RKO (cell line): Measurements from ENCODE around the gene C5orf15.
"Not testable (repeated sequence)": the region's sequence is repeated elsewhere in the genome, so short reads cannot be mapped to it uniquely, and the experiment has no call there.

ENCODE experiments used
- DNase-seq: peaks from one replicate; pipeline ENCODE4 v3.0.0-alpha.2; 2016; ENCODE audit warnings: low spot score

C5orf15 gene

DNA sequence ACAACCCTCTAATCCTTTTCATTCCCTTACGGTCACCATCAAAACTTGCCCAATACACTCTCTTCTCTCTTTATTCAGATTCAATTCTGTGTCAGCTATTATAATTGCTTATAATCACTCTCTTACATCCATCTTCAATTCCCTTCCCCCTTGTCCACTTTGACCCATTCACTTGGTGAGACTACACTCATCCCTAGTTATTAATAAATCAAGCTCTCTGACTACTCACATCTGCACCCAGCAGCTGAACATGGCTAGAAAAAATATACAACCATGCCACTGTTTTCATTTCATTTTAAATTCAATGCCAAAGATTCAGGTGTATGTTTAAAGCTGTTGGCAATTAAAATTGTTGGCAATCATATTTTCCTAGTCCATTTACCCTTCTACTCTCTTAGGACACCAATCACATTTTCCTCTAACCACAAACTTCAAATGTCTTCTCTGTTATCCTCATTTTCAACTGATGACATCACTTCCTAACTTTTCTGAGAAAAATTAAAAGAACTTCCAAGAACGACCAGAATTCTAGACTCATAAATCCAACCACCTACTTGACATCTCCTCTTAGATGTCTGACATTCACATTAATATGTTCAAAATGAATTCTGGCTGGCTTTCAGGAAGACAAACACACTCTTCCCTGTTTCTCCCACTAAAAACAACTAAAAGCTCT is 5.5 kb downstream of the C5orf15 start:
- no peak for DNase-seq

DNA sequence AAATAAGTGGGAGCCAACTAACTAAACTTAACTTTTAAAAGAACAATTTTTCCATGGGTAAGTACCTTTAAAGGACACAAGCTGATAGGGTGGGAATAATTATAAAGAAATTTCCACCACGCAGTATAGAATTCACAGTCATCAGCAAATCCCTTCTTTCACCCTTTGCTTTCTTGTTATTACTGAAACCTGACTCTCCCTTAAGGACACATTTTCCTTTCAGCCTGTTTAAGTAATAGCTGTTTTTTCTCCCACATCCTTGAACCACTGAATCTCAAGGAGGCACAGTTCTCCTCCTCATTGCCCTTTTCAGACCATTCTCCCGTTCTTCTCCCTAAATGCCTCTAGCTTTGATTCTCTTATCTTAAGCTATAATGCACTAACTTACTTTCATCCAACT is 6.3 kb downstream of the C5orf15 start:
- no peak for DNase-seq

DNA sequence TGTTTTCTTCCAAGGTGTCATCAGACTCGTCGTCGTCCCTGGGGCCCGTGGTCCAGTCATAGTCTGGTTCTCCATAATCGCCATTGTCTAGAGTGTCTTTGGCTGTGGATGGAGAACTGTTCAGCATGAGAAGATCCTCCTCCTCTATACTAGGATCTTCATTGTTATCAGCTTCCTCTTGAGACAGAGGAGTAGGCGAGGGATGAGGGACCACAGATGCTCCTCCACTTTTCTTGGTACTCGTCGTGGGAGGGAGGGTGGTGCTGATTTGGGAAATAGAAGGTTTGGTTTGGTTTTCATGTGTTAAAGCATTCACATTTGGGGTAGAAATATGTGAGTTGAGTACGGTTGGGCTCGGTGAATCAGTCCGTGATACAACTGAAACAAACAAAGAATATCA is 8.8 kb downstream of the C5orf15 start:
- DNase-seq, result no peak

DNA sequence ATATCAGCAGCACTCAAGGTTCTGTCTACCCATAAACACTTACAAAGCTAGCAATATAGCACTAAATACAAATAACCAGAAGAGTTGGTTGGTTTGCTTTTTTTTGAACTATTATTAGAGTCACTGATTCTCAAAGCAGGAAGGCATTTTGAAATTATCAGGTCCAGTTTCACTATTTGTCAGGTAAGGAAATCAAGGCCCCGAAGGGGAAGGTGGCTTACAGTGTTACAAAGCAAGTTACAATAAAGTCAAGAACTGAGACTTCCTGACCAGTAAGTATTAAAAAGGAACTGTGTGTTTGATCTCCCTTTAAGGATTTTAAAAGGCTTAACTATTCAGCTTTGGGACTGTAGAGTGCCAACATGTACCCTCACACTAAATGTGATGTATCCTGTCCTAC is 10.8 kb downstream of the C5orf15 start:
- no peak for DNase-seq

DNA sequence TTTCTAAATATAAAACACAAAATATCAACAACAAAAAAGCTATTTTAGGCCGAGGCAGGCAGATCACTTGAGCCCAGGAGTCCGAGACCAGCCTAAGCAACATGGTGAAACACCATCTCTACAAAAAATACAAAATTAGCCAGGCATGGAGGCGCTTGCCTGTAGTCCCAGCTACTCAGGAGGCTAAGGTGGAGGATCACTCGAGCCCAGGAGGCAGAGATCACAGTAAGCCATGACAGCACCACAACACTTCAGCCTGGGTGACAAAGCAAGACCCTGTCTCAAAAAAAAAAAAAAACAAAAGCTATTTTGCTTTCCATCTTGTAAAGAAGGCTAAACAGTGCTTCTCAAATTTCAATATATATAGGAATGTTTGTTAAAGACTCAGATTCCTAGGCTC is 11.3 kb downstream of the C5orf15 start:
- DNase-seq, result no peak

DNA sequence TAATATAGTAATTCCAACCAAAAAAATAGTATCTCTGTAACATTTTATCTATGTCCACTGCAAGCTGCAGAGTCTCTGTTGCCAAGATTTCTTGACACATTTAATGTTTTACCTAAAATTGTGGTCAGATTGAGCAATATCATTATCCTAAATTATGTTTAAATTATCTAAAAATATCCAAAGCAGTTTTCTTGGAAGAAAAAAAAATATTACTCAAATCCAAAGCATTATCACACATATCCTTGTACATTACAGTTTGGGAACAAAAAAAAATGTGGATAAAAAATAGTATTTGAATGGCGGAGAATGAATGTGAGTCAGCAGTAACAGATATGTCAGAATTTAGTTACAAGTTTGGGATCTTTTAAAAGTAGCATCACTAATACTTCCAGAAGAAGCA is 12.2 kb downstream of the C5orf15 start:
- DNase-seq, result not testable (repeated sequence)

DNA sequence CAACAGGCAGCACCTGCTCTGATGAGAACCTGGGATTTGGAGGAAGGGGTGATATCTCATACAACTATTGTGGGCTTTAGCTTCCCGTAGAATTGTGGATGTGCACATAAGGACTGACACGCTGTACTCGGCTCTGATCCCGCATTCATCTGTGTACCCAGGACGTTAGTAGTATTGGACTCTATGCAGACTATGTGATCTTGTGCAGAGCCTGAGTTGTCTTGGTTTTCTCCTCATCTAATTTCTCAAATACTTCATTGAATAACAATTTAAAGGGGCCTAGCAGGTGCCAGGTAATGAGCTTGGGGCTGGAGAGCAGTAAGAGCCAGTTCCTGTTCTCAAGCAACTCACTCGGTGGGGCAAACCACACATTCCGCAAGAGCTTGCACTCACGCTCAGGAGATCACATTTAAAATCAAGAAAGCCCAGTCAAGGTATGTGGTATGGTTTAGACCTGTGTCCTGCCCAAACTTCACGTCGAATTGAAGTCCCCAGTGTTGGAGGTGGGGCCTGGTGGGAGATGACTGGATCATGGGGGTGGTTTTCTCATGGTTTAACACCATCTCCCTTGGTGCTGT is 14.8 kb downstream of the C5orf15 start:
- DNase-seq, result no peak

DNA sequence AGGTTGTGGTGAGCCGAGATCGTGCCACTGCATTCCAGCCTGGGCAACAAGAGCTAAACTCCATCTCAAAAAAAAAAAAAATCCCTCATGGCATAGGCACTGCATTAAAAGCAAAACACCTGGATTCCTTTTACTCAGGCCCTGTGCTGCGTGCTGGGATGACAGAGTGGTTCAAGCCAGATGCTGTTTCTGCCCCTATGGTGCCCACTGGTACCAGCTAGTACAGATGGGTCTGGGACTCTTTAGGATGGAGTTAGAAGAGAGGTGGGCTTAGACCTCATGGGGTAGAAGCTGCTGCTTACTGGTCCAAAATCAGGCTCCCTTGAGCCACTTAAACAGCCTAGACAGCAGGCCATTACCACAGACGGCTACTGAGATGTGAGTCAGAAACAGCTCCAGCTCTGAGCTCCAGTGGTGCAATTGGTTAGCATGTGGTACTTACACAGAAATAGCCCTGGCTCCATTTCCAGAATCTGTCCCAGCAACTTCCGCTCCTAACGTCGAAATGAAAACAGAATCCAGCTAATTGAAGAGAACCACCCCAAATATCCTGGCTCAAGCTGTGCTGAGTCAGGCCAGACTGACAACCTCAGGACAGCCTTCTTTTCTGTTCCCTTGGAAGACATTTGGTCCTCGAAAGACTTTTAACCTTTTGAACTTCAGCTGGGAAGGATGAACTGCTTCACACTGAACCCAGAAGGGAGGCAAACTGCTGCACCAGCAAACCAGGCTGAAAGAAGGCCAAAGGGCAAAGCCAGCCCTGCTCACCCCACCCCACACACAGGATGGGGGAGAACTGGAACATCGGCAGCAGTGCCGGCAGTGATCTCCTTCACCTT is 15.5 kb downstream of the C5orf15 start:
- DNase-seq, result no peak

DNA sequence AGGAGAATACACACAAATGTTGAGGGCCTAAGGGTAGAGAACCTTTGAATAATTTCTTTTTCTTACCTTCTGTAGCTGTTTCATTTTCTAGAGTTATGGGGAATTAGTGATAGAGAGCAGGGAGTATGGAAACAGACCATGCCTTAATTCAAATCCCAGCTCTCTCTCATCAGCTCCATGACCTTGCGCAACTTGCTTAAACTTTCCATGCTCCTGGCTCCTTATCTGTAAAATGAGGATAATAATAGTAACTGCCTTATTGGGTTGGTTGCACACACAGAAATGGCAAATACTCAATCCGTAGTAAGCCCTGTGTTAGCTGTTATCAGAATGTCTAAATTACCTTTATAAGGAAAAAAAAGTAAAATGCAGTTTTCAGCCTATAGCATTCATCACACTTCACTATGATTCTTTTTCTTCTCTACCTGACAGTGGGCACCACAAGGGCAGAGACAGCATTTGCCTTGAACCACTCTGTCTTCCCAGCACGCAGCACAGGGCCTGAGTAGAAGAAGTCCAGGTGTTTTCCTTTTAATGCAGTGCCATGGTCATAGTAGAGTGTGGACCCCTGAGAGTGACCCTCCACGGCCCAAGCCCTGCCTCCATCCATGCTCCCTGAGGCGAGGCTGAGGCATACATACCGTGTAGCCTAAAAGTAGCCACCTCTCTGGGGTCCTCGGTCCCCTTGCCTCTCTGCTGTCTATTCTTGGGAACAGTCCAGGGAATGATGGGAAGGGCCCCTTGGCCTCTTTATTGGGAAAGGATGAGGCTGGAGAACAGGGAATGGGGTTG is 17.4 kb downstream of the C5orf15 start:
- DNase-seq, result no peak

DNA sequence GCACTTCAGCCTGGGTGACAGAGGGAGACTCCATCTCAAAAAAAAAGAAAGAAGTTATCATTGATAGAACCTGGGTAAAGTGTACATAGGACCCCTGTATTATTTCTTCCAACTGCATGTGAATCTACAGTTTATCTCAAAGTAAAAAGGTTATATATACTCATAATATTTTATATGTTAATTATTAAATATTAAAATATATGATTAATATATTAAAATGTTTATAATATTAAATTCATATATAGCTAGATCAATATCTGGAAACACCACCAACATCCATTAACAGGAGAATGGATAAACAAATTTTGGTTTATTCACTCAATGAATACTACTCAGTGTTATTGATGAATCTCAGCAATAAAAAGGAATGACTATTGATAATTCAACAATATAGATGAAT is 19.7 kb downstream of the C5orf15 start:
- no peak for DNase-seq

DNA sequence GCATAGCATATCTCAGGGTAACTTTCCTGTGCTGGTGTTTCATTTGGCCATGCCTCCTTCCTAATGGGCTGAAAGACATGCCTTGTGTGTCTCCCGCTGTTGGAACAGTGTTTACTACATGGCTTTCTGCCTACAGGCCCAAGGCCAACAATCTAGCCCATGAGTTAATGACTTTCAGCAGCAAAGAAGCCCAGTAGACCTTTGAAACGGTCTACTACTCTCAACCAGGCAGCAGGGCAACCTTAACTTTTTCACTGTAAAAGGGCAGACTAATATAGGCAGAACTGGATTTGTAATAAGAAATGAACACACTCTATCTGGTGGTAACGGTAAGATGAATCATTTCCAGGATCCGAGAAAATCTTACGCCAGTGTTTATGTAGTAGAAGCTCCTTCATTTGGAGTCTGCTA is 21.0 kb downstream of the C5orf15 start:
- no peak for DNase-seq

DNA sequence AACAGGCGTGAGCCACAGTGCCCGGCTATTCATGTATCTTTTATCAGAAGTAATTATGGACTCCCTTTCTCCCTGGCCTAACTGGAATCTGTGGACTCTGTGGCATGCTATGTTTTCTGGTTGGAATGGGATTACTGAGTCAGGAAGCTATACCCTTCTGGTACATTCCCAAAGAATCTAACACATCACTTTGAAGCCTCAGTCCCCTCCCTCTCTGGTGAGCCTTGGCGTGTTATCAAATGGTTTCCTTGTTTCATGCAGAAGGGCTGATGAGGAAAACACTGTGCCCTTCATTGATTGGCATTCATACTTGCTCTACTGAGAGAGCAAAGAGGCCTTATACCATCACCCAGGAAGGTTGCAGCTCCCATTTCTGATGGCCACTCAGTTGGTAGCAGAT is 22.9 kb downstream of the C5orf15 start:
- DNase-seq, result no peak

DNA sequence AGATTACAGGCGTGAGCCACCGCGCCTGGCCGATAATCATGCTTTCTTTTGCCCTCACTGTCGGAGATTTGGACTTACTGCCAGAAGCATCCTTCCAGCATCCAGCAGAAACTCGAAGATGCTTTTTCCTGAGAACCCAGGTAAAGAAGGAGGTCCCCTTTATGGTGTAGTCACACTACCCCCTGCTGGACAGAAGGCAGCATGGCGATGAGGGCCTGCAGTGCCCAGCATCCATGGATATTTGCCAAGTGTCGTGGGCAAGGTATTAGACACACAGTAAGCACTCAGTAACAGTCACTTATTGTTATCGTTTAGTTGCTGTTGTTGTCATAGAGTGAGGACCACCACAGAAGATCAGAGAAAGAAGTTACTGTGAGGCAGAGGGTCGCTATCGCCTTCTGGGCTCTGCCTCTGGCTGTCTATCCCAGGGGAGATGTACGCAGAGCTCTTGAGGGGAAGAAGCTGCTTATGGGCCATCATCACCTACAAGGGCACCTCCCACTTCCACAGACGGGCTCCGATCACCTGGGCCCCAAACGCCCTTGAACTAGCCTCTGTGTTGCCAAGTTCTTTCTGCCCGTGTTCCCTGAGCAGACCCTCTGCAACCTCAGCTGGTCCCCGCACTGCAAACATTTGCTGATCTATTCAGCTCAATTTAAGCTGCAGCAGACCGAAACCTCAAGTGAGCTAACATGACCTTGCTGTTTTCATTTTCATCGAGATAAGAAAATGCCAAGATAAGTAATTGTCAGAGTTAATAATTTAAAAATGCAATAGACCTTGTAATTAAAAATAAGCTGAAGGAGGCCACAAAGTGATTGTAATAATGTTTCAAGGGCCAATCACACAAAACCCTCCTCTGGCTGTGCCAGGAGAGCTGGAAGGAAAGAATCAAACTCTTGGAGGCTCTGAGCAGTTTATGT is 23.9 kb downstream of the C5orf15 start:
- peak; percentile 39 for DNase-seq

DNA sequence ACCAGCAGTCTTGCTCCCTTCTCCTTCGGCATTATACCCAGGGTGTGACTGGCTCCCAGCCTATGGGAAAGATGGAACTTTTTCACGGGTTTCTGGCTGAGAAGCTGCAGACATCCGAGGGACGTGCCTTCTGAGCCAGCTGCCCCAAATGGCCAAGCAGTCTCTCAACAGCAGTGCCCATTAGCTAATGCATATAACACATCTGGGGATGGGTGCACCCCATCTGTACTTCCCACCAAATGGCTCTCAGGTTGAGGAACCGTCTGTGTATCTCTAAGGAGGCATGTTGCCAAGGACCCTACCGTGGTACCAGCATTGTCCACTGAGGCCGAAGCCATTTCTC is 25.0 kb downstream of the C5orf15 start:
- no peak for DNase-seq

DNA sequence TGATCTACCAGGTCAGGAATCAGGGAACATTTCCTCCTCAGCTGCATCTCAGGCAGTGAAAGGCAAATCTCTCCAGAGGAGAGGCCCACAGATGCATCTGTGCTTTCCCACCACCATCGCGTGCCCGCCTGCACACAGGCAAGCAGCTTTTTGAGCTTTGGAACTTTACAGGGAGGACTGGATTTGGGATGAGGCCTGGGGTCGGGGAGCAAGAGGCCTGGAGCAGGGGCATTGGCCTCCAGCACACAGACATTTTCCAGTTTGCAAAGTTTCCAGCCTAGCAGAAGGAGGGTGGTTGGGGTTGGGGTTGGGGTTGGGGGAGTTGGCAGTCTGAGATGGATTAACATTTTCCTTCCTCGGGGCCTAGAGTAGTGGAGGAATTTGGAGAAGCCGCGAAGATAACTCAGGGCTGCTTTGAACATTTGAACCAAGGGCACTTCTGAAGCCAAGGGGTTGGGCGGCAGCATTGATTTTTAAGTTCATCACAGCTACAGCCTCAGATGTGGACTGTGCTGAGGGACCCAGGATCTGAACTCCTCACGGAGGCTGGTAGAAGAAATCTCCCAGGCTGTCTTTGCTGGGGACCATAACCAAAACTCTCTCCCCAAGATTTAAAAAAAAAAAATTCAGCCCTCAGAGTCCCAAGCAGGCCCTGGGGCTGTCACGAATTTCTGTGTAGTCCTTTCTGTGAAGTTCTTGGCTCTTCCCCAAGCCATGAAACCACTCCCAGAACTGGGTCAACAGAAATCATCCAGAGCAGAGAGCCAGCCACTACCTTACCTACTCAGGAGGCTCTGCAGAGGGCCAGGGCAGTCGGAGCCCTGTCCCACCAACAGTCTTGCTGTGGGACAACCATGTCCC is 25.6 kb downstream of the C5orf15 start:
- DNase-seq, result no peak

DNA sequence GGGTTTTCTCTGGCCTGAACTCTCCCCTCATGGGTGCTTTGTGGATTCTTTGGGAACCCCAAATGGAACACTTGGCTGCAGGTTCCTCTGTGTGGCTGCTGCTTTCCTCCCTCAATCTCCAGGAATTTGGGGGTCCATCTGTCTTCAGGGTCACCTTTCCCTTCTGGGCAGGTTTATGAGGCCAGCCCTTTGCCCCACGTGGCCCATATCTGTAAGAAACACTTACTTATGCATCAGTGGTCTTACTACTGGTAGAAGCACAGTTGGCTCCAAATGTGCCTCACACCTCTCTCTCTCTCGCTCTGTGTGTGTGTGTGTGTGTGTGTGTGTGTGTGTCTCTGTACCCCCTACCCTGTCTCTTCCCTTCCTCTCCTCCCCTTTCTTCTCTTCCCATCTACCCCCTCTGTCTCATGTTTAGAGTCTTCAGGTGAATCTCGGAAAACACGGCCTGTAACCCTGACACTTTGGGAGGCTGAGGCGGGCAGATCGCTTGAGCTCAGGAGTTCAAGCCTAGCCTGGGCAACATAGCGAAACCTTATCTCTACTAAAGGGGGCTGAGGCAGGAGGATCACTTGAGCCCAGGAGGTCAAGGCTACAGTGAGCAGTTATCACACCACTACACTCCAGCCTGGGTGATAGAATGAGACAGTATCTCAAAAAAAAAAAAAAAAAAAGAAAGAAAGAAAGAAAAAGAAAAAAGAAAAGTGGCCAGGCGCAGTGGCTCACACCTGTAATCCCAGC is 26.8 kb downstream of the C5orf15 start:
- DNase-seq, result no peak

DNA sequence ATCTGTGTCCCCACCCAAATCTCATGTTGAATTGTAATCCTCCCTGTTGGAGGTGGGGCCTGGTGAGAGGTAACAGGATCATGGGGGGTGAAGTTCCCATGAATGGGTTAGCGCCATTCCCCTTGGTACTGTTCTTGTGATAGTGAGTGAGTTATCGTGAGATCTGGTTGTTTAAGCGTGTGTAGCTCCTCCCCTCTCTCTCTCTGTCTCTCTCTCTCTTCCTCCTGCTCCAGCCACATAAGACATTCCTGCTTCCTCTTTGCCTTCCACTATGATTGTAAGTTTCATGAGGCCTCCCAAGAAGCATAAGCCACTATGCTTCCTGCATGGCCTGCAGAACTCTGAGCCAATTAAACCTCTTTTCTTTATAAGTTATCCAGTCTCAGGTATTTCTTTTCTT is 28.8 kb downstream of the C5orf15 start:
- DNase-seq, result no peak

DNA sequence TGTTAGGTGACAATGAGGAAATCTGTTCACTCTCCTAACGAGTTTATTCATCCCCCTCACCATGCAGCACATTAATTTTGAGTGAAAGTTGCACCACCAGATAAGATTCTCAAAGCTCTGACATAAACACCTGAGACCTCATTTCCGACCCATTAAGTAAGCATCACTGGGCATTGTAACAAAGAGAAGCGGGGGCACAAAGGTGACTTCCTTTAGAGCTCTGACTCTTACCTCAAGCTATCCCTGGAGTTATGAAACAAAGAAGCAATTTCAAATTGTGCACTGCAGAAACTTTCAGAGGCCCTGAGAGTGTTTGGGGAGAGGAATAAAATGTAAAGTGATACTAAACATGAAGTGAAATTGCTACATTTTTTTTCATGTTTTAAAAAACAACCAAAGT is 29.5 kb downstream of the C5orf15 start:
- DNase-seq, result no peak

DNA sequence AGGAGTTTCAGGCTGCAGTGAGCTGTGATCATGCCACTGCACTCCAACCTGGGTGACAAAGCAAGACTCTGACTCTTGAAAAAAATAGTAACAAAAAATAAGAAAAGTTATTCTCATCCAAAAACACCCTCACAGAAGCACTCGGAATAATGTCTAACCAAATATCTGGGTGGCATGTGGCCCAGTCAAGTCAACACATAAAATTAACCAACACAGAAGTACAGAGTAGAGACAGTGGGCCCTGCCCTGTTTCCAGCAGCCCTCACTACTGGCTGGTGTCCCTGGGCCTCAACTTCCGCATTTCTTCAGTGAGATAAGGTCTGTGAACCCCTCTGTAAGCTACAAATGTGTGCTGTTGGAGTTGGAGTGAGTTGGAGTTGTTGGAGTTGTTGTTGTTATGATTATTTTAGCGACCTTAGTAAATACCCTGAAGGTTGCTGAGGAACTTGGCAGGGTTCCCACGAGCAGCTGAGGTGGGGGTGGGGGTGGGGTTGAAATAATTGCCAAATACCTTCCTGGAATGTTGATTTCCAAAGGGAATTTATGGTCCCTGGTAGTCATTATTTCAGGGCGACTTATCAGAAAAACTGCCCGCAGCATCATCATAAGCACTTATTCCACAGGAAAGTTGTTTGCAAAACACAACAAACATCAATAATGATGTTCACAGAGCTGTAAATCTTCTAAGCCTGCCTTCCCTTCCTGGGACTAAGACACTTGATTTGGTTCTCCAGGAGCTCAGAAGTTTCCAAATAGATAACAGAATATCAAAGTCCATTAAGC is 30.2 kb downstream of the C5orf15 start:
- DNase-seq, result no peak
